GDM1 (cell line): ENCODE data around the gene MYEF2.

Experiments
- DNase-seq: peaks from one replicate; lab custom pipeline; 2025; lab: John Stamatoyannopoulos, UW

The MYEF2 gene

DNA sequence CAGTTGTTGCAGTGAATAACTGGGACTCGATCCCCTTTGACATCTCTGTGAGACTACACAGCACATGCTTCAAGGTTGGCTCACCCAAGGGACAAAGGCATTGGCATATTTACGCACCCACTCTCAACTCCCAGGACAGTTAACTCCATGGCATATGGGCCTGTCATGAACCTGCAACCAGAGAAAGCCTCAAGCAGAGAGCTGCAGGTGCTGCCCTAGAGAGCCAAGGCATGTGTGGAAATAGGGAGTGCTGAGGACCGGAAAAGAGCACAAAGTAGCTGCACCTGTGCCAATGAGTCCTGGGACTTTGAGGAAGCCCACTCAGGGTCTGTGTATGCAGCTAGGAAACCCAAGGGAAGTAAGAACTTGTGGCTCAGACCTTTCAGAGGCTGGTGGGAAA lies 90.3 kb downstream of the MYEF2 start:
- DNase-seq = no peak

DNA sequence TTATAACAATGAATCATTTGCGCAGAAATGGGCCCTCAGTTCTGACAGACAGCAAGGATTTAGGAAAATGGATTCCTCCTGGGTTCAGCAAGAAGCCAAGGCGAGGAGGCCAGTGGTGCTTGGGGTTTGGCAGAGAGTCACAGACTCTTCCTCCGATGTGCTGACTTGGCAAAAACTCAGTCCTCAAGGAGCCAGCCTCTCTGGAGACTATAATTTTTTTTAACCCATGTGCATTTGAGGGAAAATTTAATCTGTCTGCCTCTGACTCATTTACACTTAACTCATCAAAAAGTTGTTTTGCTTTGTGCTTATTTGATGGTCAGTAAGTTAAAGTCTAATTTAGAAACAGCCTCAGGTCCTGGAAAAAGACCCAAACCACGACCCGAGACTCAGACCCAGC lies 91.5 kb downstream of the MYEF2 start:
- DNase-seq = no peak

DNA sequence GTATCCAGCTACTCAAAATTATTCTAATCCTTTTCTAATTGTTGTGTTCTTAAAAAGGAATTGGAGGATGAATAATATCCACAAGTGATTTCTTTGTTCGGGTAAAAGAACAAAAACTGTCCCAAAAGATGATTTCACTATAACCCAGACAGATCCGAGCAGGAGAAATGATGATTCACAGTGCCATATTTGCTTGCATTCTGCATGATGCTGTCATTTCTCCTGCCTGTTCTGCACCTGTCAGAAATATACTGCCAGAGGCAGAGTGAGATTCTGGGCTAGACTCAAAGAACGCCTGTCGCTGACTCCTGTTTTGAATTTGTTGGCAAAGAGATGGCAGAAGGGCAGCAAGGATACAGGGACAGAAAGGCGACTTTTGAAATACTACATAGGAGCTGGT lies 92.0 kb downstream of the MYEF2 start:
- DNase-seq = no peak

GRCh38 chr15:48085591-48085930 lies 92.5 kb downstream of the MYEF2 start:
- no peak for DNase-seq

DNA sequence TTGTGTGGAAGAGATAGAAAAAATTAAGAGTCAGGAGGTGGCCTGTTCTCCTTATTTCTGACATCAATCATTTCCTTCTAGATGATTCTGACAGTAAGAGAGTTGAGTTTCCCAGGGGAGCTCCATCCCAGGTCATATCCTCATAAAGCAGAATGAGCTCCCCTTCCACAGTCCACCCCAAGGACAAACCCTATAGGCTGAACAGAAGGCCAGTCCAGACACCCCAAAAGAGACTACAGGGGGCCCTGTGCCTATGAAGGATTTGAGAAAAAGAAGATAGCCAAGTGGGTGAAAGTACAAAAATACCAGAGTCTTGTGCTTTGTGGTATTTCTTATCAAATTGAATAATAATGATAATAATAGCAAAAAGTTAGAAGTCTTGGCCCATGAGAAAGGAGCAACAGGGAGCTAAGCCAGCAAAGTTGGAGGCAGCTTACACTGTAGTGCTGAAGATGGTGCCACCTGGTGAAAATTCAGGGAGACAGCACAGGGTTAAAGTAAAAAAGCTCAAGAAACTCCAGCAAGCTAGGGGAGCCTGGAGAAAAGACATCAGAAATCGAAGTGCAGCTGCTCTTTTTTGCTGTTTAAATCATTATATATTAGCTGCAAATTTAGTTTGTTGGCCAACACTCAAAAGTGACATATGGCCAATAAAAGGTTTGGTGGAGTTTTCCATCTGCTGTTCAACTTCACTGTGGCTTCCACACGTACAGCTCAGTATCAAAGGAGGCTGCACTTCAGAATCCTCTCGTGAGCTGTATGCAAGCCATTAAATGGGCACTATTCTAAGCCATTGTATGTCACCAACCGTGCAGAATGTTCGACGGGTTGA lies 93.1 kb downstream of the MYEF2 start:
- no peak for DNase-seq
